IMR-90 (cell line): ENCODE data around the gene LPCAT2. TPM values are rescaled to one million over a fixed set of nuclear protein-coding genes. Genes with fewer than 3 reads are reported as not detected.

Source experiments
- ATAC-seq: fragments of 200-7000 bp; cut with Tn5 transposase; 2 replicates; pipeline ENCODE4 v1.9.1; 2020; ENCODE audit warnings: low read depth, mild to moderate bottlenecking, moderate library complexity
- BruUV-seq: library from RNA; stranded (reverse); fragments of 400-500 nt; replicated peaks from 2 replicates; lab custom pipeline; 2021; lab: Mats Ljungman, UMichigan
- CTCF ChIA-PET: fragments of 300-600 bp; formaldehyde crosslinking; extraction: SDS; loops from one replicate; lab custom pipeline; 2021; ENCODE audit warnings: antibody characterized with exemption; lab: Yijun Ruan, JAX
- POLR2A ChIA-PET: fragments of 300-600 bp; sonication (Branson Sonifier 250); formaldehyde crosslinking; loops from one replicate; lab custom pipeline; 2022; ENCODE audit warnings: antibody characterized with exemption; ENCODE audit not compliant: unreplicated experiment; lab: Charles Lee
- DNase-seq: peaks from one replicate; pipeline ENCODE4 v3.0.0; 2013
- H2AFZ ChIP-seq: replicated peaks from 2 replicates; pipeline ENCODE3; 2013; ENCODE audit warnings: low read length, mild to moderate bottlenecking; ENCODE audit not compliant: poor library complexity
- H2AK5ac ChIP-seq: 2 replicates; pipeline ENCODE4 v1.6.1; 2013; ENCODE audit warnings: low read depth, low read length, inconsistent platforms
- H2AK9ac ChIP-seq: replicated peaks from 2 replicates; pipeline ENCODE3; 2013; ENCODE audit warnings: mild to moderate bottlenecking, low read depth, low read length, moderate library complexity; ENCODE audit not compliant: poor library complexity
- H2BK120ac ChIP-seq: 2 replicates; pipeline ENCODE4 v1.6.1; 2013; ENCODE audit warnings: low read depth, low read length, inconsistent platforms
- H2BK15ac ChIP-seq: 3 replicates; pipeline ENCODE4 v1.6.1; 2013; ENCODE audit warnings: low read depth, low read length, inconsistent platforms
- H2BK20ac ChIP-seq: 2 replicates; pipeline ENCODE4 v1.6.1; 2013; ENCODE audit warnings: low read depth, mild to moderate bottlenecking, inconsistent platforms, low read length, moderate library complexity
- H2BK5ac ChIP-seq: 2 replicates; pipeline ENCODE4 v1.6.1; 2013; ENCODE audit warnings: mild to moderate bottlenecking, low read depth, low read length, inconsistent platforms; ENCODE audit not compliant: poor library complexity, severe bottlenecking
- H3K14ac ChIP-seq: replicated peaks from 2 replicates; pipeline ENCODE4 v1.6.1; 2013; ENCODE audit warnings: low read depth, low read length, inconsistent platforms
- H3K18ac ChIP-seq: 2 replicates; pipeline ENCODE4 v1.6.1; 2013; ENCODE audit warnings: low read depth, low read length, control low read depth
- H3K23ac ChIP-seq: 2 replicates; pipeline ENCODE4 v1.6.1; 2013; ENCODE audit warnings: low read depth, low read length, inconsistent platforms
- H3K27ac ChIP-seq: 2 replicates; pipeline ENCODE4 v1.5.1; 2013; ENCODE audit warnings: mild to moderate bottlenecking, control low read depth, low read length; ENCODE audit not compliant: insufficient read depth
- H3K27me3 ChIP-seq: 2 replicates; pipeline ENCODE4 v1.6.1; 2013; ENCODE audit warnings: low read length; ENCODE audit not compliant: control insufficient read depth, insufficient read depth
- H3K36me3 ChIP-seq: 2 replicates; pipeline ENCODE4 v1.6.1; 2013; ENCODE audit warnings: low read length, mixed read lengths; ENCODE audit not compliant: control insufficient read depth, insufficient read depth
- H3K4ac ChIP-seq: 2 replicates; pipeline ENCODE4 v1.6.1; 2013; ENCODE audit warnings: low read depth, low read length, inconsistent platforms
- H3K4me1 ChIP-seq: 2 replicates; pipeline ENCODE4 v1.6.1; 2013; ENCODE audit warnings: low read length, mixed read lengths; ENCODE audit not compliant: control insufficient read depth, insufficient read depth
- H3K4me2 ChIP-seq: 2 replicates; pipeline ENCODE4 v1.6.1; 2013; ENCODE audit warnings: low read depth, mild to moderate bottlenecking, control low read depth, low read length, moderate library complexity
- H3K4me3 ChIP-seq: 2 replicates; pipeline ENCODE4 v1.5.1; 2013; ENCODE audit warnings: low read depth, mild to moderate bottlenecking, control low read depth, low read length, moderate library complexity; ENCODE audit not compliant: insufficient read depth
- H3K56ac ChIP-seq: 2 replicates; pipeline ENCODE4 v1.6.1; 2013; ENCODE audit warnings: low read length, inconsistent platforms; ENCODE audit not compliant: insufficient read depth; ENCODE audit errors: extremely low read depth
- H3K79me1 ChIP-seq, 2 experiments: 2 replicates each; pipeline ENCODE4 v1.6.1; 2013; ENCODE audit warnings: low read length in 2 of 2, inconsistent platforms in 1 of 2, low read depth in 1 of 2
- H3K9ac ChIP-seq: 2 replicates; pipeline ENCODE4 v1.6.1; 2013; ENCODE audit warnings: low read depth, low read length, control low read depth
- H3K9me1 ChIP-seq: 2 replicates; pipeline ENCODE4 v1.6.1; 2013; ENCODE audit warnings: low read length, inconsistent platforms; ENCODE audit not compliant: insufficient read depth
- H3K9me3 ChIP-seq: 2 replicates; pipeline ENCODE4 v1.6.1; 2013; ENCODE audit warnings: low read length; ENCODE audit not compliant: control insufficient read depth, insufficient read depth
- H4K20me1 ChIP-seq: 2 replicates; pipeline ENCODE4 v1.6.1; 2013; ENCODE audit warnings: low read length, inconsistent platforms; ENCODE audit not compliant: insufficient read depth
- H4K5ac ChIP-seq: 2 replicates; pipeline ENCODE4 v1.6.1; 2013; ENCODE audit warnings: mild to moderate bottlenecking, low read depth, low read length, control low read depth
- H4K8ac ChIP-seq, 2 experiments: 2 replicates each; pipeline ENCODE4 v1.6.1; 2013; ENCODE audit warnings: low read depth in 2 of 2, low read length in 2 of 2, control low read depth in 1 of 2, inconsistent platforms in 1 of 2
- H4K91ac ChIP-seq: 2 replicates; pipeline ENCODE4 v1.6.1; 2013; ENCODE audit warnings: low read depth, low read length, inconsistent platforms; ENCODE audit not compliant: insufficient read depth
- CEBPB ChIP-seq: IDR thresholded peaks from 2 replicates; pipeline ENCODE4 v1.6.1; 2012; ENCODE audit warnings: low read depth, low read length, improper control_type of control experiment
- CHD1 ChIP-seq: IDR thresholded peaks from 2 replicates; pipeline ENCODE4 v1.6.1; 2012; ENCODE audit warnings: low read depth, low read length, improper control_type of control experiment
- RAD21 ChIP-seq: IDR thresholded peaks from 2 replicates; pipeline ENCODE4 v1.6.1; 2012; ENCODE audit warnings: low read length, improper control_type of control experiment
- RFX5 ChIP-seq: IDR thresholded peaks from 2 replicates; pipeline ENCODE4 v1.8.0; 2012; ENCODE audit warnings: low read depth, mild to moderate bottlenecking, low read length, moderate library complexity
- SMC3 ChIP-seq: fragments of 150-350 bp; IDR thresholded peaks from 2 replicates; pipeline ENCODE4 v1.6.1; 2016; ENCODE audit warnings: low read depth, mild to moderate bottlenecking, antibody characterized with exemption, low read length, moderate library complexity
- WGBS, 2 experiments: methylation state at CpG; one replicate each; pipeline versions ENCODE4 v1.1.5 to v1.1.7; 2013; ENCODE audit warnings: missing lambda C conversion rate in 2 of 2; ENCODE audit not compliant: insufficient read length in 1 of 2; ENCODE audit errors: extremely low coverage in 2 of 2; 5-methylcytosine and 5-hydroxymethylcytosine counted together
- dilution Hi-C: fragments of 300-500 bp; cut with HindIII; formaldehyde crosslinking; loops from one replicate; pipeline ENCODE4 v1.14.3; 2018; ENCODE audit warnings: low sequenced_read_pairs; ENCODE audit not compliant: unreplicated experiment
- in situ Hi-C: fragments of 300-500 bp; cut with MboI; formaldehyde crosslinking; loops from 3 replicates; pipeline ENCODE4 v1.14.3; 2019; ENCODE audit warnings: low sequenced_read_pairs, inconsistent platforms, mixed read lengths
- intact Hi-C: fragments of 100-400 bp; cut with micrococcal nuclease; formaldehyde crosslinking; loops from 2 replicates; pipeline ENCODE4 v1.10.0; 2022
- polyA plus RNA-seq, 3 experiments: library from polyadenylated mRNA; depleted of rRNA; stranded (reverse); fragments of >200 nt; gene quantifications; 2 replicates each; pipeline ENCODE4 v1.2.3, GENCODE V29; 2012; ENCODE audit warnings: low replicate concordance in 1 of 3
- total RNA-seq: library from RNA; depleted of rRNA; stranded (reverse); fragments of >200 nt; gene quantifications from 2 replicates; pipeline ENCODE4 v1.2.3, GENCODE V29; 2012

The LPCAT2 gene
- total and polyA plus RNA-seq, 2 of the 4 experiments (the other 2 are of a cell fraction) = 8.6 to 8.7 TPM

DNA sequence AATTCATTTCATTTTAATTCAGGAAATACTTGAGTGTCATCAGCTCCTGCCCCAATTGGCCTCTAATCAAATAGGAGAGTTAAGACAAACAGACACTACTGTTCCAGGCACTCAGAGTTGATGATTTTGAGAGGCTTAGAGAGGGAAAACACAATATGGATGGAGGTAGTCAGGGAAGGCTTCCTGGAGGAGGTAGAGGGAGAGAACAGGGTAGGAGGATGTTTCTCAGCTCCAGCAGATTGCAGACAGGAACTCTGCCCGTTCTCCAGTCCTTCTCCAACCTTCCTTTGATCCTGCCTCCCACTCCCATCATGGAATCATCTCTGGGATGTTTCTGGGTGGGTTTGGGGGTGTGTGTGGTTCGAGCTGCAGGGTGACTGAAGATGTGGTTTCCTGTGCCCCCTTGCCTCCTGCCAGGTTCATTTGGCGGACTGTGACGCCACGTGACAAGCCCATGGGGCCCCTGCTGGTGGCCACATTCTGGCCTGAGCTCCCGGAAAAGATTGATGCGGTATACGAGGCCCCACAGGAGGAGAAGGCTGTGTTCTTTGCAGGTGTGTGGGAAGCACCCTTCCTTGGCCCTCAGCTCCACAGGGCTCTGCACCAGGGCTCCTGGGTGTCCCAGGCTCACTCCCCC is 12.2 kb upstream of the LPCAT2 start:
- Histone ChIP-seq H3K4me2 (no peak overlapping the region), H2BK5ac (no peak overlapping the region), H3K9ac (no peak overlapping the region), H3K56ac (no peak overlapping the region), H2BK15ac (no peak overlapping the region), H2AK9ac (no peak overlapping the region), H3K4me3 (no peak overlapping the region), H3K27ac (no peak overlapping the region), H4K5ac (no peak overlapping the region), H3K4ac (no peak overlapping the region), H3K4me1 (peaks cover 26% of the 10 kb centered on the region), H4K20me1 (peaks cover 3% of the 10 kb centered on the region; the same call in 1 of the 2 replicates), H3K18ac (no peak overlapping the region), H3K9me3 (no peaks in the 10 kb centered on the region), H3K27me3 (no peaks in the 10 kb centered on the region), H4K91ac (no peak overlapping the region), H3K23ac (no peak overlapping the region), H2AFZ (no peak overlapping the region), H2AK5ac (no peak overlapping the region), H3K14ac (no peak overlapping the region), H4K8ac (no peak overlapping the region), H2BK20ac (no peak overlapping the region), H3K79me1 (peaks cover 0 to 8% of the 10 kb centered on the region in 2 experiments; a peak in 1 of 4 replicates), H3K9me1 (peaks cover 11% of the 10 kb centered on the region), H3K36me3 (peaks cover 61% of the 10 kb centered on the region), H2BK120ac (no peak overlapping the region)
- intact Hi-C loops (no loop called here), dilution Hi-C loops (no loop called here), in situ Hi-C loops (loop anchor here (25.0 kb wide), 1 partner anchor 866 kb away; no protein-coding TSS in a partner anchor)
- TF ChIP-seq RAD21 = no peak
- no peak for TF ChIP-seq CHD1
- no peak for TF ChIP-seq CEBPB
- no peak for TF ChIP-seq RFX5
- TF ChIP-seq SMC3 = no peak
- ATAC-seq (no peak), DNase-seq (no peak)
- WGBS, 2 experiments = no CpG with 5 or more reads among the region's 8 CpGs
- POLR2A ChIA-PET = no interaction called here
- no TSS peak for BruUV-seq
- CTCF ChIA-PET = no interaction called here
